PC-3 (cell line): Measurements from ENCODE around the gene S100A4. TPM values are rescaled to one million over a fixed set of nuclear protein-coding genes. Genes with fewer than 3 reads are reported as not detected.
"Not testable (repeated sequence)": the region's sequence is repeated elsewhere in the genome, so short reads cannot be mapped to it uniquely, and the experiment has no call there.

Source experiments
- ATAC-seq: fragments of 200-7000 bp; cut with Tn5 transposase; 2 replicates; pipeline ENCODE4 v1.9.1; 2020; ENCODE audit warnings: mild to moderate bottlenecking, moderate library complexity
- BruUV-seq: library from RNA; stranded (reverse); fragments of 400-500 nt; replicated peaks from 2 replicates; lab custom pipeline; 2021; lab: Mats Ljungman, UMichigan
- CTCF ChIA-PET: fragments of 300-600 bp; sonication (Branson Sonifier 250); formaldehyde crosslinking; loops from one replicate; lab custom pipeline; 2022; ENCODE audit warnings: antibody characterized with exemption; lab: Charles Lee
- POLR2A ChIA-PET: fragments of 300-600 bp; sonication (Branson Sonifier 250); formaldehyde crosslinking; loops from one replicate; lab custom pipeline; 2022; ENCODE audit warnings: antibody characterized with exemption; ENCODE audit not compliant: unreplicated experiment; lab: Charles Lee
- DNase-seq: peaks from one replicate; pipeline ENCODE4 v3.0.0-alpha.2; 2015
- H2AFZ ChIP-seq: fragments of 300-600 bp; sonication (generic); 2 replicates; pipeline ENCODE4 v1.6.0; 2016; ENCODE audit warnings: antibody characterized with exemption, low read length
- H3F3A ChIP-seq: fragments of 300-600 bp; sonication (generic); one replicate; pipeline ENCODE4 v1.6.0; 2017; ENCODE audit warnings: antibody characterized with exemption, low read length, control low read depth, mild to moderate bottlenecking; ENCODE audit not compliant: unreplicated experiment
- H3K27ac ChIP-seq: fragments of 300-600 bp; sonication (generic); 2 replicates; pipeline ENCODE4 v1.5.1; 2016; ENCODE audit warnings: mild to moderate bottlenecking, low read length
- H3K27me3 ChIP-seq: fragments of 300-600 bp; sonication (generic); 2 replicates; pipeline ENCODE4 v1.6.1; 2016; ENCODE audit warnings: low read length, mixed read lengths
- H3K36me3 ChIP-seq: fragments of 300-600 bp; sonication (generic); 2 replicates; pipeline ENCODE4 v1.6.1; 2016; ENCODE audit warnings: low read depth, mixed run types, low read length, mixed read lengths
- H3K4me1 ChIP-seq: fragments of 300-600 bp; sonication (generic); 2 replicates; pipeline ENCODE4 v1.5.1; 2016; ENCODE audit warnings: low read length; ENCODE audit not compliant: insufficient read depth
- H3K4me2 ChIP-seq: fragments of 300-600 bp; sonication (generic); 2 replicates; pipeline ENCODE4 v1.6.0; 2016; ENCODE audit warnings: low read length
- H3K4me3 ChIP-seq: fragments of 300-600 bp; sonication (generic); 2 replicates; pipeline ENCODE4 v1.5.1; 2016; ENCODE audit warnings: mild to moderate bottlenecking, low read length, mixed read lengths
- H3K79me2 ChIP-seq: fragments of 300-600 bp; sonication (generic); 2 replicates; pipeline ENCODE4 v1.6.1; 2017; ENCODE audit warnings: low read length, mixed read lengths
- H3K9ac ChIP-seq: fragments of 300-600 bp; sonication (generic); 2 replicates; pipeline ENCODE4 v1.6.0; 2016; ENCODE audit warnings: mild to moderate bottlenecking, low read length
- H3K9me2 ChIP-seq: fragments of 300-600 bp; sonication (generic); replicated peaks from 2 replicates; pipeline ENCODE4 v1.6.1; 2016; ENCODE audit warnings: mixed run types, low read length, mixed read lengths
- H3K9me3 ChIP-seq: fragments of 300-600 bp; sonication (generic); 2 replicates; pipeline ENCODE4 v1.6.1; 2016; ENCODE audit warnings: low read length, mixed read lengths
- H4K20me1 ChIP-seq: fragments of 300-600 bp; sonication (generic); 2 replicates; pipeline ENCODE4 v1.6.1; 2016; ENCODE audit warnings: low read length, mixed read lengths
- EZH2 ChIP-seq: fragments of 300-600 bp; sonication (generic); IDR thresholded peaks from one replicate; pipeline ENCODE4 v1.6.1; 2017; ENCODE audit warnings: antibody characterized with exemption, mild to moderate bottlenecking, low read length; ENCODE audit not compliant: unreplicated experiment
- EZH2phosphoT487 ChIP-seq: fragments of 300-600 bp; sonication (generic); IDR thresholded peaks from 2 replicates; pipeline ENCODE4 v1.6.1; 2018; ENCODE audit warnings: mild to moderate bottlenecking, antibody characterized with exemption, low read length, borderline replicate concordance
- intact Hi-C: fragments of 100-400 bp; cut with micrococcal nuclease; formaldehyde crosslinking; loops from 2 replicates; pipeline ENCODE4 v1.9.0; 2023
- total RNA-seq: library from RNA; depleted of rRNA; stranded (reverse); fragments of >200 nt; gene quantifications from 2 replicates; pipeline ENCODE4 v1.2.3, GENCODE V29; 2014
- TF ChIP-seq, protein P1 (sequence below): fragments of 300-600 bp; sonication (generic); conservative IDR thresholded peaks from 2 replicates; pipeline ENCODE4 v1.5.1; 2017; ENCODE audit warnings: antibody characterized with exemption, low read depth, mild to moderate bottlenecking, low read length

Gene S100A4
- total RNA-seq, 1 experiment from 2014 or later = 55.8 TPM

DNA sequence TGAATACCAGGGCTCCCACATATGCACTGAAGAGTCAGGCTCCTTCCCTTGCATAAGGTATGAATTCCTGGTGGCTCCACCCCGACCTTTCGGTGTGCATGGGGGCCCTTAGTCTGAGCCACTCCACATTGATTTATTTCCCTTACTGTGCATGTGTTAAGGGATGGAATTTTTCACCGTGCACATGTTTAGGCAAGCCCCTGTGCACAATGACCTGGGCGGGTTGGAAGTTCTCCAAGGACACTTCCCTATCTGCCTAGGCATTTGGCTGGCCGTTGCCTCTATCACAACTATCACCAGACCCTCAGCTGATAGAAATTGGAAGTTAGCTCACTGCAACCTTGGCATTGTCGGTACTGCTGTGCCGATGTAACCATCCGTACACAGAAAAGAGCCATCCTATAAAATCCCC, 19.5 kb downstream of the S100A4 start:
- H3K36me3 ChIP-seq = no peaks in the 10 kb centered on the region
- TF ChIP-seq, protein P1, sequence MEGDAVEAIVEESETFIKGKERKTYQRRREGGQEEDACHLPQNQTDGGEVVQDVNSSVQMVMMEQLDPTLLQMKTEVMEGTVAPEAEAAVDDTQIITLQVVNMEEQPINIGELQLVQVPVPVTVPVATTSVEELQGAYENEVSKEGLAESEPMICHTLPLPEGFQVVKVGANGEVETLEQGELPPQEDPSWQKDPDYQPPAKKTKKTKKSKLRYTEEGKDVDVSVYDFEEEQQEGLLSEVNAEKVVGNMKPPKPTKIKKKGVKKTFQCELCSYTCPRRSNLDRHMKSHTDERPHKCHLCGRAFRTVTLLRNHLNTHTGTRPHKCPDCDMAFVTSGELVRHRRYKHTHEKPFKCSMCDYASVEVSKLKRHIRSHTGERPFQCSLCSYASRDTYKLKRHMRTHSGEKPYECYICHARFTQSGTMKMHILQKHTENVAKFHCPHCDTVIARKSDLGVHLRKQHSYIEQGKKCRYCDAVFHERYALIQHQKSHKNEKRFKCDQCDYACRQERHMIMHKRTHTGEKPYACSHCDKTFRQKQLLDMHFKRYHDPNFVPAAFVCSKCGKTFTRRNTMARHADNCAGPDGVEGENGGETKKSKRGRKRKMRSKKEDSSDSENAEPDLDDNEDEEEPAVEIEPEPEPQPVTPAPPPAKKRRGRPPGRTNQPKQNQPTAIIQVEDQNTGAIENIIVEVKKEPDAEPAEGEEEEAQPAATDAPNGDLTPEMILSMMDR = no peak
- no peak for TF ChIP-seq EZH2
- TF ChIP-seq EZH2phosphoT487 = no peak
- peaks cover 3% of the 10 kb centered on the region for H3K4me1 ChIP-seq
- H3K4me3 ChIP-seq = no peak overlapping the region
- no TSS peak for BruUV-seq
- H3F3A ChIP-seq = no peaks in the 10 kb centered on the region
- H3K79me2 ChIP-seq = no peaks in the 10 kb centered on the region
- no peak for ATAC-seq
- H3K27me3 ChIP-seq = no peaks in the 10 kb centered on the region
- no peak overlapping the region for H3K27ac ChIP-seq
- H3K9me2 ChIP-seq = no peaks in the 10 kb centered on the region
- POLR2A ChIA-PET = no interaction called here
- DNase-seq = no peak
- no peak overlapping the region for H3K4me2 ChIP-seq
- no peaks in the 10 kb centered on the region for H4K20me1 ChIP-seq
- no peaks in the 10 kb centered on the region for H3K9me3 ChIP-seq
- no peak overlapping the region for H2AFZ ChIP-seq
- intact Hi-C loops = no loop called here
- H3K9ac ChIP-seq = no peak overlapping the region
- CTCF ChIA-PET = no interaction called here

GRCh38 chr1:153525088-153525728, 20.4 kb downstream of the S100A4 start:
- H3K36me3 ChIP-seq = no peaks in the 10 kb centered on the region
- H3K4me1 ChIP-seq = peaks cover 11% of the 10 kb centered on the region
- ChIA-PET CTCF (no interaction called here), POLR2A (no interaction called here)
- H3K27me3 ChIP-seq = no peaks in the 10 kb centered on the region
- no peak overlapping the region for H3K27ac ChIP-seq
- BruUV-seq = no TSS peak
- intact Hi-C loops = no loop called here
- no peak overlapping the region for H3K9ac ChIP-seq
- ATAC-seq = peak; percentile 6; the same call in 1 of the 2 replicates
- TF ChIP-seq, protein P1 = no peak
- TF ChIP-seq EZH2phosphoT487 (no peak), EZH2 (no peak)
- no peak for DNase-seq
- no peak overlapping the region for H2AFZ ChIP-seq
- no peak overlapping the region for H3K4me2 ChIP-seq
- H3F3A ChIP-seq = no peaks in the 10 kb centered on the region
- no peaks in the 10 kb centered on the region for H3K79me2 ChIP-seq
- H3K9me3 ChIP-seq = no peaks in the 10 kb centered on the region
- no peaks in the 10 kb centered on the region for H4K20me1 ChIP-seq
- no peak overlapping the region for H3K4me3 ChIP-seq
- no peaks in the 10 kb centered on the region for H3K9me2 ChIP-seq

DNA sequence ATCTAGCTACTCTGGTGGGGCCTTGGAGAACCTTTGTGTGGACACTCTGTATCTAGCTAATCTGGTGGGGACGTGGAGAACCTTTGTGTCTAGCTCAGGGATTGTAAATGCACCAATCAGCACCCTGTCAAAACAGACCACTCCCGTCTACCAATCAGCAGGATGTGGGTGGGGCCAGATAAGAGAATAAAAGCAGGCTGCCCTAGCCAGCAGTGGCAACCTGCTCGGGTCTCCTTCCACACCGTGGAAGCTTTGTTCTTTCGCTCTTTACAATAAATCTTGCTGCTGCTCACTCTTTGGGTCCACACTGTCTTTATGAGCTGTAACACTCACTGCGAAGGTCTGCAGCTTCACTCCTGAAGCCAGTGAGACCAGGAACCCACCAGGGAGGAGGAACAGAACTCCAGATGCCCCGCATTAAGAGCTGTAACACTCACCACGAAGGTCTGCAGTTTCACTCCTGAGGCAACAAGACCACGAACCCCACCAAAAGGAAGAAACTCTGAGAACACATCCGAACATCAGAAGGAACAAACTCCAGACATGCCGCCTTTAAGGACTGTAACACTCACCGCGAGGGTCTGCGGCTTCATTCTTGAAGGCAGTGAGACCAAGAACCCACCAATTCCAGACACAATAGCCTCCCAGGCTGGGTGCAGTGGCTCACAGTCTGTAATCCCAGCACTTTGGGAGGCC, 23.1 kb downstream of the S100A4 start:
- H3K9me3 ChIP-seq, H3K9ac ChIP-seq, H2AFZ ChIP-seq, H3K9me2 ChIP-seq, intact Hi-C loops, DNase-seq, H3K27ac ChIP-seq, CTCF ChIA-PET, ATAC-seq, H4K20me1 ChIP-seq, H3K4me2 ChIP-seq, H3K79me2 ChIP-seq, POLR2A ChIA-PET, H3K36me3 ChIP-seq, H3K27me3 ChIP-seq, H3F3A ChIP-seq, H3K4me3 ChIP-seq: not testable (repeated sequence)
- peaks cover 11% of the 10 kb centered on the region for H3K4me1 ChIP-seq
- TSS peak; percentile 99 for BruUV-seq

DNA sequence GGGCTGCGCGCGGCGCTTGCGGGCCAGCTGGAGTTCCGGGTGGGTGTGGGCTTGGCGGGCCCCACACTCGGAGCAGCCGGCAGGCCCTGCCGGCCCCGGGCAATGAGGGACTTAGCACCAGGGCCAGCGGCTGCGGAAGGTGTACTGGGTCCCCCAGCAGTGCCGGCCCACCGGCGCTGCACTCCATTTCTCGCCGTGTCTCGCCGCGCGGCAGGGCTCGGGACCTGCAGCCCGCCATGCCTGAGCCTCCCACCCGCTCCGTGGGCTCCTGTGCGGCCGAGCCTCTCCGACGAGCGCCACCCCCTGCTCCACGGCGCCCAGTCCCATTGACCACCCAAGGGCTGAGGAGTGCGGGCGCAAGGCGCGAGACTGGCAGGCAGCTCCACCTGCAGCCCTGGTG, 23.8 kb downstream of the S100A4 start:
- H3K9ac ChIP-seq, BruUV-seq, H3K4me2 ChIP-seq, DNase-seq, ATAC-seq, H2AFZ ChIP-seq, H3K27ac ChIP-seq, H3K4me3 ChIP-seq, H3K79me2 ChIP-seq, H3K27me3 ChIP-seq, H3K9me3 ChIP-seq, H3K9me2 ChIP-seq, H4K20me1 ChIP-seq, H3K36me3 ChIP-seq, H3F3A ChIP-seq, intact Hi-C loops: not testable (repeated sequence)
- peaks cover 11% of the 10 kb centered on the region for H3K4me1 ChIP-seq
- POLR2A ChIA-PET = interaction anchor here (0.6 kb wide), 1 partner anchor 59 kb away, joined by 4 read pairs; no protein-coding TSS in a partner anchor
- CTCF ChIA-PET = interaction anchor here (1.6 kb wide), 1 partner anchor 12 kb away, joined by 6 read pairs; no protein-coding TSS in a partner anchor
